B cell (primary cell): Measurements from ENCODE around the gene TRIM31. TPM values are rescaled to one million over a fixed set of nuclear protein-coding genes. Genes with fewer than 3 reads are reported as not detected.

ENCODE experiments used
- ATAC-seq: fragments of 200-7000 bp; cut with Tn5 transposase; one replicate; pipeline ENCODE4 v1.10.0; 2021; ENCODE audit warnings: low read depth, mild to moderate bottlenecking, moderate number of reproducible peaks, moderate library complexity
- CTCF ChIA-PET: fragments of 350-600 bp; sonication (Branson Sonifier 250); formaldehyde crosslinking; loops from one replicate; lab custom pipeline; 2021; ENCODE audit warnings: antibody characterized with exemption, inconsistent platforms; lab: Charles Lee
- POLR2A ChIA-PET: fragments of 350-600 bp; sonication (Branson Sonifier 250); formaldehyde crosslinking; loops from one replicate; lab custom pipeline; 2021; ENCODE audit warnings: antibody characterized with exemption; lab: Charles Lee
- DNase-seq: peaks from one replicate; pipeline ENCODE4 v3.0.0; 2013
- H2AFZ ChIP-seq: 2 replicates; pipeline ENCODE4 v1.6.1; 2012; ENCODE audit warnings: mild to moderate bottlenecking, low read depth, low read length; ENCODE audit not compliant: insufficient read depth, poor library complexity, severe bottlenecking
- H3K27ac ChIP-seq, 2 donors: 1 replicate in 1 of 2; 2 replicates in 1 of 2; pipeline ENCODE4 v1.5.1; 2012 to 2013; ENCODE audit warnings: low read length in 2 of 2, mild to moderate bottlenecking in 2 of 2, moderate library complexity in 1 of 2
- H3K27me3 ChIP-seq, 4 experiments: fragments of 200-600 bp in 1 of 4; sonication (generic) in 1 of 4; replicated peaks in 1 of 4; 1 replicate in 2 of 4; 2 replicates in 2 of 4; pipeline versions ENCODE4 v1.6.1 to v1.7.0; 2013 to 2016; ENCODE audit warnings: low read length in 3 of 4, mild to moderate bottlenecking in 2 of 4, mixed read lengths in 1 of 4, moderate library complexity in 1 of 4; ENCODE audit not compliant: insufficient read depth in 4 of 4, control insufficient read depth in 3 of 4; ENCODE audit errors: control extremely low read depth in 1 of 4
- H3K36me3 ChIP-seq, 2 experiments: replicated peaks in 1 of 2; 1 replicate in 1 of 2; 2 replicates in 1 of 2; pipeline versions ENCODE4 v1.6.1 to v1.7.1; 2013; ENCODE audit warnings: low read length in 1 of 2; ENCODE audit not compliant: insufficient read depth in 2 of 2, control insufficient read depth in 1 of 2; ENCODE audit errors: control extremely low read depth in 1 of 2, extremely low read depth in 1 of 2
- H3K4me1 ChIP-seq, 2 donors: fragments of 200-600 bp in 1 of 2; sonication (generic) in 1 of 2; 1 replicate in 1 of 2; 2 replicates in 1 of 2; pipeline versions ENCODE4 v1.5.1 to v1.6.1; 2013 to 2017; ENCODE audit warnings: low read length in 2 of 2; ENCODE audit not compliant: control insufficient read depth in 2 of 2, insufficient read depth in 2 of 2
- H3K4me2 ChIP-seq: replicated peaks from 2 replicates; pipeline ENCODE3; 2012; ENCODE audit warnings: mild to moderate bottlenecking, low read depth, low read length; ENCODE audit not compliant: poor library complexity, severe bottlenecking
- H3K4me3 ChIP-seq, 5 experiments: fragments of 200-600 bp in 1 of 5; sonication (generic) in 1 of 5; 1 replicate in 3 of 5; 2 replicates in 2 of 5; pipeline versions ENCODE4 v1.5.1 to v1.7.0; 2011 to 2016; ENCODE audit warnings: low read length in 4 of 5, mild to moderate bottlenecking in 4 of 5, low read depth in 2 of 5, control low read depth in 1 of 5, moderate library complexity in 1 of 5; ENCODE audit not compliant: insufficient read depth in 1 of 5; ENCODE audit errors: control extremely low read depth in 1 of 5, extremely low read depth in 1 of 5
- H3K79me2 ChIP-seq: fragments of 200-600 bp; sonication (generic); one replicate; pipeline ENCODE4 v1.6.0; 2016; ENCODE audit warnings: low read length; ENCODE audit not compliant: control insufficient read depth, insufficient read depth
- H3K9ac ChIP-seq: fragments of 200-600 bp; sonication (generic); 2 replicates; pipeline ENCODE4 v1.6.1; 2017; ENCODE audit warnings: mild to moderate bottlenecking, low read length, moderate library complexity
- H3K9me3 ChIP-seq, 3 donors: one replicate each; pipeline versions ENCODE4 v1.6.1 to v1.7.1; 2013; ENCODE audit warnings: low read length in 2 of 3; ENCODE audit not compliant: control insufficient read depth in 2 of 3, insufficient read depth in 1 of 3; ENCODE audit errors: control extremely low read depth in 1 of 3
- H4K20me1 ChIP-seq: 2 replicates; pipeline ENCODE4 v1.6.0; 2012; ENCODE audit warnings: mild to moderate bottlenecking, low read length; ENCODE audit not compliant: insufficient read depth, control insufficient read depth, poor library complexity, severe bottlenecking
- H3K27ac Mint-ChIP-seq: one replicate; pipeline ENCODE4 v1.8.0; 2021; ENCODE audit warnings: mixed read lengths
- H3K27me3 Mint-ChIP-seq: one replicate; pipeline ENCODE4 v1.8.0; 2021; ENCODE audit warnings: mixed read lengths
- H3K4me1 Mint-ChIP-seq: one replicate; pipeline ENCODE4 v1.8.0; 2021; ENCODE audit warnings: mixed read lengths
- H3K4me3 Mint-ChIP-seq: one replicate; pipeline ENCODE4 v1.8.0; 2021; ENCODE audit warnings: mixed read lengths
- H3K9me3 Mint-ChIP-seq: one replicate; pipeline ENCODE4 v1.8.0; 2022; ENCODE audit warnings: mixed read lengths; ENCODE audit not compliant: insufficient read depth
- CTCF ChIP-seq: fragments of 200-600 bp; IDR thresholded peaks from one replicate; pipeline ENCODE4 v1.8.0; 2022; ENCODE audit warnings: antibody characterized with exemption, mild to moderate bottlenecking
- EZH2 ChIP-seq: IDR thresholded peaks from 2 replicates; pipeline ENCODE4 v1.6.1; 2012; ENCODE audit warnings: borderline replicate concordance, low read depth, mild to moderate bottlenecking, moderate library complexity, low read length; ENCODE audit not compliant: insufficient read depth, poor library complexity, severe bottlenecking
- WGBS: methylation state at CpG from one replicate; pipeline ENCODE4 v1.1.5; 2013; ENCODE audit warnings: missing lambda C conversion rate; ENCODE audit not compliant: insufficient coverage; 5-methylcytosine and 5-hydroxymethylcytosine counted together
- intact Hi-C: fragments of 100-400 bp; cut with micrococcal nuclease; formaldehyde crosslinking; loops from one replicate; pipeline ENCODE4 v1.10.0; 2022
- polyA plus RNA-seq: library from polyadenylated mRNA; depleted of rRNA; stranded (reverse); fragments of >200 nt; gene quantifications from 2 replicates; pipeline ENCODE4 v1.2.3, GENCODE V29; 2012
- total RNA-seq, 2 donors: library from RNA; stranded (reverse); fragments of 120-200 nt in 1 of 2; gene quantifications; 1 replicate in 1 of 2; 2 replicates in 1 of 2; pipeline versions ENCODE4 v1.2.3 to v1.2.4, GENCODE V29; 2013 to 2022

Gene TRIM31
- total and polyA plus RNA-seq, 2 donors (not counting 1 experiment from before 2014, with no cell fraction given): not detected

GRCh38 chr6:30130887-30131862, 18.3 kb upstream of the TRIM31 start:
- Histone ChIP-seq H3K27me3 (peaks cover 0 to 55% (median 46%) of the 10 kb centered on the region in 4 experiments), H3K4me3 (no peak overlapping the region), H3K9ac (no peak overlapping the region), H3K9me3 (peaks cover 0 to 6% (median 0%) of the 10 kb centered on the region in 3 donors), H4K20me1 (no peaks in the 10 kb centered on the region), H3K36me3 (no peaks in the 10 kb centered on the region), H3K4me1 (peaks cover 13 to 18% of the 10 kb centered on the region in 2 donors), H3K27ac (no peak overlapping the region), H3K4me2 (no peak overlapping the region), H3K79me2 (no peaks in the 10 kb centered on the region), H2AFZ (peak overlapping the region; percentile 57)
- TF ChIP-seq EZH2 (no peak), CTCF (peak; percentile 100)
- ATAC-seq (peak; percentile 92), DNase-seq (peak; percentile 87)
- WGBS: 33% methylated on average over 16 of the region's 16 CpGs
- Mint-ChIP-seq H3K27ac (no peak overlapping the region), H3K4me1 (peaks cover 12% of the 10 kb centered on the region), H3K9me3 (no peaks in the 10 kb centered on the region), H3K4me3 (no peak overlapping the region), H3K27me3 (peaks cover 60% of the 10 kb centered on the region)
- intact Hi-C loops: loop anchor here (1.0 to 10.0 kb wide), 3 partner anchors 28 to 283 kb away; no protein-coding TSS in a partner anchor
- CTCF ChIA-PET: interaction anchor here (0.6 to 6.7 kb wide), 31 partner anchors 8 to 425 kb away, joined by 3 to 194 read pairs (median 4); partner anchors contain the start of gene POLR1H
- POLR2A ChIA-PET: interaction anchor here (1.7 kb wide), 1 partner anchor 28 kb away, joined by 7 read pairs; no protein-coding TSS in a partner anchor
